Liver (tissue), 9 donors: ENCODE results near the gene PROC. TPM values are rescaled to one million over a fixed set of nuclear protein-coding genes. Genes with fewer than 3 reads are reported as not detected.
A peak's percentile ranks its signal among the peaks of the same experiment; 100 is the strongest.

ENCODE experiments used
- DNase-seq: peaks from one replicate; pipeline ENCODE4 v3.0.0-alpha.2; 2017; ENCODE audit warnings: low spot score
- H3K27ac ChIP-seq, 2 donors: one replicate each; pipeline ENCODE4 v1.7.0; 2013; ENCODE audit warnings: inconsistent platforms in 2 of 2, low read length in 2 of 2, control low read depth in 1 of 2, low read depth in 1 of 2, mild to moderate bottlenecking in 1 of 2
- H3K27me3 ChIP-seq, 4 donors: one replicate each; pipeline versions ENCODE4 v1.6.1 to v1.7.0; 2013; ENCODE audit warnings: low read length in 3 of 4, inconsistent platforms in 1 of 4, mild to moderate bottlenecking in 1 of 4, moderate library complexity in 1 of 4; ENCODE audit not compliant: control insufficient read depth in 4 of 4, insufficient read depth in 4 of 4
- H3K36me3 ChIP-seq, 4 donors: one replicate each; pipeline versions ENCODE4 v1.6.1 to v1.7.0; 2013; ENCODE audit warnings: low read length in 3 of 4, mild to moderate bottlenecking in 3 of 4, low read depth in 1 of 4, moderate library complexity in 1 of 4; ENCODE audit not compliant: control insufficient read depth in 4 of 4, insufficient read depth in 3 of 4
- H3K4me1 ChIP-seq, 4 donors: one replicate each; pipeline versions ENCODE4 v1.6.1 to v1.7.0; 2013; ENCODE audit warnings: low read length in 3 of 4, mild to moderate bottlenecking in 3 of 4, moderate library complexity in 1 of 4; ENCODE audit not compliant: control insufficient read depth in 4 of 4, insufficient read depth in 4 of 4
- H3K4me3 ChIP-seq, 3 donors: one replicate each; pipeline versions ENCODE4 v1.6.1 to v1.7.0; 2013; ENCODE audit warnings: low read length in 3 of 3, control low read depth in 1 of 3, low read depth in 1 of 3, mild to moderate bottlenecking in 1 of 3
- H3K9ac ChIP-seq, 2 donors: one replicate each; pipeline ENCODE4 v1.7.0; 2013; ENCODE audit warnings: low read length in 2 of 2, mild to moderate bottlenecking in 2 of 2, moderate library complexity in 2 of 2, control low read depth in 1 of 2, low read depth in 1 of 2
- H3K9me3 ChIP-seq, 4 donors: one replicate each; pipeline versions ENCODE4 v1.6.1 to v1.7.0; 2013; ENCODE audit warnings: low read length in 3 of 4; ENCODE audit not compliant: control insufficient read depth in 4 of 4
- ATF3 ChIP-seq: IDR thresholded peaks from 2 replicates; pipeline ENCODE4 v1.6.1; 2016; ENCODE audit warnings: antibody characterized with exemption
- EGR1 ChIP-seq, 2 donors: IDR thresholded peaks; 2 replicates each; pipeline ENCODE4 v1.6.1; 2016 to 2018; ENCODE audit warnings: antibody characterized with exemption in 2 of 2, low read depth in 2 of 2
- FOXA1 ChIP-seq: IDR thresholded peaks from 2 replicates; pipeline ENCODE4 v1.6.1; 2016; ENCODE audit warnings: antibody characterized with exemption
- FOXA2 ChIP-seq: IDR thresholded peaks from 2 replicates; pipeline ENCODE4 v1.6.1; 2016; ENCODE audit warnings: antibody characterized with exemption
- GABPA ChIP-seq, 2 donors: IDR thresholded peaks in 1 of 2; conservative IDR thresholded peaks in 1 of 2; 2 replicates each; pipeline ENCODE4 v1.6.1; 2016; ENCODE audit warnings: antibody characterized with exemption in 2 of 2, mild to moderate bottlenecking in 1 of 2, moderate library complexity in 1 of 2
- HNF4A ChIP-seq, 2 donors: conservative IDR thresholded peaks; 2 replicates each; pipeline ENCODE4 v1.6.1; 2016; ENCODE audit warnings: antibody characterized with exemption in 2 of 2, mild to moderate bottlenecking in 2 of 2
- HNF4G ChIP-seq: IDR thresholded peaks from 2 replicates; pipeline ENCODE4 v1.6.1; 2016; ENCODE audit warnings: antibody characterized with exemption
- JUND ChIP-seq, 2 donors: IDR thresholded peaks; 2 replicates each; pipeline ENCODE4 v1.6.1; 2016; ENCODE audit warnings: antibody characterized with exemption in 2 of 2
- NR2F2 ChIP-seq: IDR thresholded peaks from 2 replicates; pipeline ENCODE4 v1.6.1; 2016; ENCODE audit warnings: antibody characterized with exemption
- RAD21 ChIP-seq, 2 donors: IDR thresholded peaks; 2 replicates each; pipeline ENCODE4 v1.6.1; 2016; ENCODE audit warnings: antibody characterized with exemption in 2 of 2, mild to moderate bottlenecking in 2 of 2
- REST ChIP-seq: IDR thresholded peaks from 2 replicates; pipeline ENCODE4 v1.6.1; 2016; ENCODE audit warnings: antibody characterized with exemption, mild to moderate bottlenecking
- RXRA ChIP-seq, 2 donors: IDR thresholded peaks; 2 replicates each; pipeline ENCODE4 v1.6.1; 2017 to 2018; ENCODE audit warnings: antibody characterized with exemption in 2 of 2, mild to moderate bottlenecking in 1 of 2
- SP1 ChIP-seq: IDR thresholded peaks from 2 replicates; pipeline ENCODE4 v1.6.1; 2018; ENCODE audit warnings: antibody characterized with exemption, mild to moderate bottlenecking
- TAF1 ChIP-seq: conservative IDR thresholded peaks from 2 replicates; pipeline ENCODE4 v1.6.1; 2016; ENCODE audit warnings: antibody characterized with exemption, mild to moderate bottlenecking
- YY1 ChIP-seq: IDR thresholded peaks from 2 replicates; pipeline ENCODE4 v1.6.1; 2016; ENCODE audit warnings: antibody characterized with exemption, mild to moderate bottlenecking
- WGBS: extraction: QIAGEN DNeasy Blood & Tissue Kit; methylation state at CpG from one replicate; pipeline ENCODE4 v1.1.7; 2013; 5-methylcytosine and 5-hydroxymethylcytosine counted together
- polyA plus RNA-seq, 2 donors: library from polyadenylated mRNA; stranded (reverse) in 1 of 2; unstranded in 1 of 2; fragments of 200-250 nt in 1 of 2; fragments of >200 nt in 1 of 2; fragmentation: Nextera tagmentation in 1 of 2; extraction: Ambion mirVana in 1 of 2; gene quantifications; one replicate each; pipeline versions ENCODE4 v1.2.1 to v1.2.3, GENCODE V29; 2013 to 2015
- total RNA-seq, 2 donors: library from RNA; depleted of rRNA; stranded (reverse); fragments of >200 nt; gene quantifications; one replicate each; pipeline ENCODE4 v1.2.3, GENCODE V29; 2014
- TF ChIP-seq, protein P1 (sequence below): IDR thresholded peaks from 2 replicates; pipeline ENCODE4 v1.6.1; 2016; ENCODE audit warnings: antibody characterized with exemption
- TF ChIP-seq, protein P2 (sequence below): IDR thresholded peaks from 2 replicates; pipeline ENCODE4 v1.6.1; 2016; ENCODE audit warnings: antibody characterized with exemption
- TF ChIP-seq, protein P3 (sequence below): fragments of 150-350 bp; IDR thresholded peaks from 2 replicates; pipeline ENCODE4 v1.5.1; 2017; ENCODE audit warnings: improper control_type of control experiment, low read depth, low read length; ENCODE audit not compliant: missing input control
- donor health status: healthy.
- donor health status: healthy.
- donor health status: healthy.
- donor health status: healthy.
- donor health status: healthy.

Gene PROC
- total RNA-seq (100 to 1,000 TPM; 150 to 376 TPM), polyA plus RNA-seq (100 to 1,000 TPM; 305 to 407 TPM)

DNA sequence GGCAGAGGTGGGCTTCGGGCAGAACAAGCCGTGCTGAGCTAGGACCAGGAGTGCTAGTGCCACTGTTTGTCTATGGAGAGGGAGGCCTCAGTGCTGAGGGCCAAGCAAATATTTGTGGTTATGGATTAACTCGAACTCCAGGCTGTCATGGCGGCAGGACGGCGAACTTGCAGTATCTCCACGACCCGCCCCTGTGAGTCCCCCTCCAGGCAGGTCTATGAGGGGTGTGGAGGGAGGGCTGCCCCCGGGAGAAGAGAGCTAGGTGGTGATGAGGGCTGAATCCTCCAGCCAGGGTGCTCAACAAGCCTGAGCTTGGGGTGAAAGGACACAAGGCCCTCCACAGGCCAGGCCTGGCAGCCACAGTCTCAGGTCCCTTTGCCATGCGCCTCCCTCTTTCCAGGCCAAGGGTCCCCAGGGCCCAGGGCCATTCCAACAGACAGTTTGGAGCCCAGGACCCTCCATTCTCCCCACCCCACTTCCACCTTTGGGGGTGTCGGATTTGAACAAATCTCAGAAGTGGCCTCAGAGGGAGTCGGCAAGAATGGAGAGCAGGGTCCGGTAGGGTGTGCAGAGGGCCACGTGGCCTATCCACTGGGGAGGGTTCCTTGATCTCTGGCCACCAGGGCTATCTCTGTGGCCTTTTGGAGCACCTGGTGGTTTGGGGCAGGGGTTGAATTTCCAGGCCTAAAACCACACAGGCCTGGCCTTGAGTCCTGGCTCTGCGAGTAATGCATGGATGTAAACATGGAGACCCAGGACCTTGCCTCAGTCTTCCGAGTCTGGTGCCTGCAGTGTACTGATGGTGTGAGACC is at the start of gene PROC:
PROC (plus strand) TSS at position 128 of the 812 bp plus-strand sequence. CDS start 1,516 bp downstream, outside the sequence.
- H3K9ac ChIP-seq, result peak within 1 kb of the TSS; percentile 76 to 77
- TF ChIP-seq REST, result peak; percentile 44
- peak; percentile 21 for TF ChIP-seq SP1
- TF ChIP-seq RXRA (IDR thresholded peaks at IDR 0.05), result peak; percentile 74 to 75
- peak; percentile 22 for TF ChIP-seq NR2F2
- no peak for TF ChIP-seq EGR1 (IDR thresholded peaks at IDR 0.05; ENCODE audit: low read depth in 2 of 2)
- peak; percentile 96 for TF ChIP-seq YY1
- no peak for TF ChIP-seq FOXA2
- TF ChIP-seq, protein P1, sequence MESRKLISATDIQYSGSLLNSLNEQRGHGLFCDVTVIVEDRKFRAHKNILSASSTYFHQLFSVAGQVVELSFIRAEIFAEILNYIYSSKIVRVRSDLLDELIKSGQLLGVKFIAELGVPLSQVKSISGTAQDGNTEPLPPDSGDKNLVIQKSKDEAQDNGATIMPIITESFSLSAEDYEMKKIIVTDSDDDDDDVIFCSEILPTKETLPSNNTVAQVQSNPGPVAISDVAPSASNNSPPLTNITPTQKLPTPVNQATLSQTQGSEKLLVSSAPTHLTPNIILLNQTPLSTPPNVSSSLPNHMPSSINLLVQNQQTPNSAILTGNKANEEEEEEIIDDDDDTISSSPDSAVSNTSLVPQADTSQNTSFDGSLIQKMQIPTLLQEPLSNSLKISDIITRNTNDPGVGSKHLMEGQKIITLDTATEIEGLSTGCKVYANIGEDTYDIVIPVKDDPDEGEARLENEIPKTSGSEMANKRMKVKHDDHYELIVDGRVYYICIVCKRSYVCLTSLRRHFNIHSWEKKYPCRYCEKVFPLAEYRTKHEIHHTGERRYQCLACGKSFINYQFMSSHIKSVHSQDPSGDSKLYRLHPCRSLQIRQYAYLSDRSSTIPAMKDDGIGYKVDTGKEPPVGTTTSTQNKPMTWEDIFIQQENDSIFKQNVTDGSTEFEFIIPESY, result no peak
- TF ChIP-seq TAF1, result peak; percentile 48
- TF ChIP-seq GABPA (IDR thresholded peaks at IDR 0.05 in 1 of 2, conservative IDR thresholded peaks at IDR 0.05 in 1 of 2), result no peak
- no peak for TF ChIP-seq HNF4G
- no peak for TF ChIP-seq ATF3
- peak; percentile 36 for TF ChIP-seq FOXA1
- TF ChIP-seq JUND (IDR thresholded peaks at IDR 0.05), result no peak
- TF ChIP-seq RAD21 (IDR thresholded peaks at IDR 0.05), result peak; percentile 32
- TF ChIP-seq, protein P2, sequence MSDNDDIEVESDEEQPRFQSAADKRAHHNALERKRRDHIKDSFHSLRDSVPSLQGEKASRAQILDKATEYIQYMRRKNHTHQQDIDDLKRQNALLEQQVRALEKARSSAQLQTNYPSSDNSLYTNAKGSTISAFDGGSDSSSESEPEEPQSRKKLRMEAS, result peak; percentile 69
- TF ChIP-seq, protein P3, sequence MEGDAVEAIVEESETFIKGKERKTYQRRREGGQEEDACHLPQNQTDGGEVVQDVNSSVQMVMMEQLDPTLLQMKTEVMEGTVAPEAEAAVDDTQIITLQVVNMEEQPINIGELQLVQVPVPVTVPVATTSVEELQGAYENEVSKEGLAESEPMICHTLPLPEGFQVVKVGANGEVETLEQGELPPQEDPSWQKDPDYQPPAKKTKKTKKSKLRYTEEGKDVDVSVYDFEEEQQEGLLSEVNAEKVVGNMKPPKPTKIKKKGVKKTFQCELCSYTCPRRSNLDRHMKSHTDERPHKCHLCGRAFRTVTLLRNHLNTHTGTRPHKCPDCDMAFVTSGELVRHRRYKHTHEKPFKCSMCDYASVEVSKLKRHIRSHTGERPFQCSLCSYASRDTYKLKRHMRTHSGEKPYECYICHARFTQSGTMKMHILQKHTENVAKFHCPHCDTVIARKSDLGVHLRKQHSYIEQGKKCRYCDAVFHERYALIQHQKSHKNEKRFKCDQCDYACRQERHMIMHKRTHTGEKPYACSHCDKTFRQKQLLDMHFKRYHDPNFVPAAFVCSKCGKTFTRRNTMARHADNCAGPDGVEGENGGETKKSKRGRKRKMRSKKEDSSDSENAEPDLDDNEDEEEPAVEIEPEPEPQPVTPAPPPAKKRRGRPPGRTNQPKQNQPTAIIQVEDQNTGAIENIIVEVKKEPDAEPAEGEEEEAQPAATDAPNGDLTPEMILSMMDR, result peak; percentile 28
- TF ChIP-seq HNF4A (conservative IDR thresholded peaks at IDR 0.05), result peak in 1 of 2 donors; percentile 75
- 40% methylated on average over 16 of the region's 16 CpGs for WGBS
- peak within 1 kb of the TSS; percentile 91 to 92 for H3K27ac ChIP-seq
- peak within 1 kb of the TSS; percentile 56 to 72 (median 64) for H3K4me3 ChIP-seq
- peak; percentile 53 for DNase-seq
- H3K4me1 ChIP-seq, result peaks cover 17 to 77% (median 53%) of the 10 kb centered on the region in 4 donors
- no peaks in the 10 kb centered on the region for H3K27me3 ChIP-seq
- H3K9me3 ChIP-seq, result no peaks in the 10 kb centered on the region
- no peaks in the 10 kb centered on the region for H3K36me3 ChIP-seq
